Measurements from ENCODE around the gene HK3.

HK3 gene

DNA sequence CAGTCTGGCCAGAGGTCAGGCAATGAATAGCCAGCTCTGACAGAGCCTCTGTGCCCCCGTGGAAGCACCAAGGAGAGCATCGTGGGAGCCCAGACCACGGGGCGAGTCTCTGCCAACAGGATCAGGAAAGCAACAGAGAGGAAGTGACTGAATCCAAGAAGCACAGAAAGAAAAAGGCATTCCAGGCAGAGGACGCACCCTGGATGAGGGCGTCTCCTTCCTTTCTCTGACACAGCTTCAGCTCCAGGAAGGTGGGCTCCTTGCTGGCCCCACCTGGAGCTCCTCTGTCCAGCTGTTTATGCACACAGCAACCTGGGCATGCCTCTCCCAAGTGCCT is 16.6 kb downstream of the HK3 start:
- TF ChIP-seq, protein P1, sequence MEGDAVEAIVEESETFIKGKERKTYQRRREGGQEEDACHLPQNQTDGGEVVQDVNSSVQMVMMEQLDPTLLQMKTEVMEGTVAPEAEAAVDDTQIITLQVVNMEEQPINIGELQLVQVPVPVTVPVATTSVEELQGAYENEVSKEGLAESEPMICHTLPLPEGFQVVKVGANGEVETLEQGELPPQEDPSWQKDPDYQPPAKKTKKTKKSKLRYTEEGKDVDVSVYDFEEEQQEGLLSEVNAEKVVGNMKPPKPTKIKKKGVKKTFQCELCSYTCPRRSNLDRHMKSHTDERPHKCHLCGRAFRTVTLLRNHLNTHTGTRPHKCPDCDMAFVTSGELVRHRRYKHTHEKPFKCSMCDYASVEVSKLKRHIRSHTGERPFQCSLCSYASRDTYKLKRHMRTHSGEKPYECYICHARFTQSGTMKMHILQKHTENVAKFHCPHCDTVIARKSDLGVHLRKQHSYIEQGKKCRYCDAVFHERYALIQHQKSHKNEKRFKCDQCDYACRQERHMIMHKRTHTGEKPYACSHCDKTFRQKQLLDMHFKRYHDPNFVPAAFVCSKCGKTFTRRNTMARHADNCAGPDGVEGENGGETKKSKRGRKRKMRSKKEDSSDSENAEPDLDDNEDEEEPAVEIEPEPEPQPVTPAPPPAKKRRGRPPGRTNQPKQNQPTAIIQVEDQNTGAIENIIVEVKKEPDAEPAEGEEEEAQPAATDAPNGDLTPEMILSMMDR (IDR thresholded peaks at IDR 0.05; ENCODE audit: borderline replicate concordance, insufficient read depth, low read depth, low read length): no peak
- H3K4me3 ChIP-seq (ENCODE audit: low read depth, low read length): no peak overlapping the region

DNA sequence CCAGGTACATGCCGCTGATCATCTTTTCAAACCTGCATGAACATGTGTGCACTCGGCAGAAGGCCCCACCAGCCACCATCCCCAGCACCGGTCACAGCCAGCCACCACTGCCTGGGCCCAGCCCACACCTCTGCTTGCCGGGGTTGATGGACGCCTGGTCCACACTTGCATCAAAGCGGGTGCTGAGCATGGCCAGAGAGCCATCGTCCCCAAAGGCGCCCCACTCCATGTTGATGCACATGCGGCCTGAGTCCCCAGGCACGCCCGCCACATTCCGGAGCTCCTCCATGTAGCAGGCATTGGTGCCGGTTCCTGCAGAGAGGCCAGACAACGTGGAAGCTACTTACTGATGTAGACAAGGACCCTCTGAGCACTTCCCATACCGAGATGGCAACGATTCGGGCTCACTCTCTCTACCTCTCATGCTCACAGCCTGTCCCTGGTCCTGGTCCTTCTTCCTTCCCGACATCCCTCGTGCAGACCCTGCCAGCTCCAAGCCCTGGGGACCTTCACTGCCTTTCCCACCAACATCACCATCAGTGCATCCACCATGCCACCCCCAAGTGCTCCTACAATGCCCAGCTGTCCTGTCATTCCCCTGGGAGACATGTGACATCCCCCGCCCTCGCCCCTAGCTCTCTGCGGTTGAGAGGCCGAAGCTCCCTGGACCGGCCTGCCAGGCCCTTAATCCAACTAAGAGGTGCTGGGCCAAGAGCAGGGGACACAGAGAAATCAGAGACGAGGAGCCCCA is 17.2 kb downstream of the HK3 start:
- no peak overlapping the region for H3K4me3 ChIP-seq (ENCODE audit: low read depth, low read length)
- TF ChIP-seq, protein P1 (IDR thresholded peaks at IDR 0.05; ENCODE audit: borderline replicate concordance, insufficient read depth, low read depth, low read length): no peak

DNA sequence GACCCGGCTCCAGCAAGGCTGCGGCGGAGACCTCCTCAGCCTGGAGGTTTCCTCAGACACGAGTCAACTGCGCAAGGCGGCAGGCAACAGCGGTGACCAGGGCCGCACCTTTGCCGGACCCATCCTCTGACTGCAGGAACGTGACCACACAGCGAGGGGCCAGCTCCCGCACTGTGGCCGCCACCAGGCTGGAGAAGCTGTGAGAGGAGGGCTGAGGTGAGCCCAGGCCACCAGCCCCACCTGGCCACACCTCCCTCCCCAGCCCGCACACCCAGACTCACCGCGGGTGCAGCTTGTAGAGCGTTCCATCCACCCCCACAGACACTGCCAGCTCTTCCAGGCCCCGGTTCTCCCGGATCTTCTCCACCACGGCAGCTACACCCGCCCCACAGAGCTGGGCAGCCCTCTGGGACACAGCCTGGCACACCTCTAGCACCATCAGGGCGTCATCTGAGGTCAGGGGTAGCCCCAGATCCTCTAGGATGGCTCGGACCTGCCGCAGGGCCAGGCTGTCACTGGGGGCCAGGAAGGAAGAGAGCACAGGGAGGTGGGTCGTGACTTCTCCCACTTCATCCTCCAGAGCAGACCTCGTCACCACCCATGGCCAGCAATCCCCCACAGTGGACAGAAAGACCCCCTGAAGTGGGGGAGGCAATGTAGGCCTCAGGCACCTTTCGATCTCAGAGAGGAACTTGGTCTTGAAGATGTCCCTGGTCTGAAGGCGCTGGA is 18.0 kb downstream of the HK3 start:
- TF ChIP-seq, protein P1 (IDR thresholded peaks at IDR 0.05; ENCODE audit: borderline replicate concordance, insufficient read depth, low read depth, low read length): no peak
- no peak overlapping the region for H3K4me3 ChIP-seq (ENCODE audit: low read depth, low read length)

DNA sequence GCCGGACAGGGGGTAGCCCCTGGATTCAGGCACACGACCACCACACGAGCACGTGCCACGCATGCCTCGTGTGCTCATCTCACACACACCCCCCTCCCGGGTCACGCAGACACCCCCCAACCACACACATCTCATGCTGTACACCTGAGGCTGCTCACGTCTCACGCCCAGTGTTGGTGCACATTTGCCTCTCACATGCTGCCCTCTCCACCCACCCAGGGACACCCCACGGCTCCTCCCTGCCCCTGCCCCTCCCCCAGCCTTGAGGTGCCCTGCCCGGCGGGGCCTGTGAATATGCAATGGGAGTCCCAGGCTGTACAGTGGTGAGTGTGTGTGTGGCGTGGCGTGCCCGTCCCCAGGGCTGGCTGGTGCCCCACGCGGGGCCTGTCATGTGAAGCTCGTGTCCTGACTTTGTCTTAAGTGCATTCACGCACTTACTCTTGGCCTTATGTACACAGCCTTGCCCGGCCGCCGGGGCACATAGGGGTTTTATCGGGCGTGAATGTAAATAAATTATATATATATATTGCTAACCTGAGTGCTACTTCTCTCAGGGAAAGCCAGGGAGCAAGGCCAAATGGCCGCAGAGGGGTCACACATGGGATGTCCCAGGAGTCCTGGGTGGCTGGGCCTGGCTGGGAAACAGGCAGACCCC is 18.7 kb downstream of the HK3 start:
- TF ChIP-seq, protein P1 (IDR thresholded peaks at IDR 0.05; ENCODE audit: borderline replicate concordance, insufficient read depth, low read depth, low read length): no peak
- no peak overlapping the region for H3K4me3 ChIP-seq (ENCODE audit: low read depth, low read length)

GRCh38 chr5:176879663-176880361 is 19.3 kb downstream of the HK3 start:
- TF ChIP-seq, protein P1 (IDR thresholded peaks at IDR 0.05; ENCODE audit: borderline replicate concordance, insufficient read depth, low read depth, low read length): no peak
- no peak overlapping the region for H3K4me3 ChIP-seq (ENCODE audit: low read depth, low read length)

GRCh38 chr5:176878906-176879662 is 20.1 kb downstream of the HK3 start:
- no peak overlapping the region for H3K4me3 ChIP-seq (ENCODE audit: low read depth, low read length)
- TF ChIP-seq, protein P1 (IDR thresholded peaks at IDR 0.05; ENCODE audit: borderline replicate concordance, insufficient read depth, low read depth, low read length): no peak
